Fibroblast of mammary gland (primary cell): ENCODE data around the gene CMKLR1.

Experiments used
- DNase-seq: peaks from one replicate; pipeline ENCODE4 v3.0.0-alpha.2; 2010; ENCODE audit warnings: low read depth
- H3K4me3 ChIP-seq: 2 replicates; pipeline ENCODE4 v1.5.1; 2011; ENCODE audit warnings: low read depth, mild to moderate bottlenecking, low read length, moderate library complexity; ENCODE audit not compliant: control insufficient read depth
- TF ChIP-seq, protein P1 (sequence below): conservative IDR thresholded peaks from 2 replicates; pipeline ENCODE4 v1.5.1; 2011; ENCODE audit warnings: low read depth, low read length, inconsistent platforms; ENCODE audit not compliant: control insufficient read depth, insufficient read depth

CMKLR1 gene

DNA sequence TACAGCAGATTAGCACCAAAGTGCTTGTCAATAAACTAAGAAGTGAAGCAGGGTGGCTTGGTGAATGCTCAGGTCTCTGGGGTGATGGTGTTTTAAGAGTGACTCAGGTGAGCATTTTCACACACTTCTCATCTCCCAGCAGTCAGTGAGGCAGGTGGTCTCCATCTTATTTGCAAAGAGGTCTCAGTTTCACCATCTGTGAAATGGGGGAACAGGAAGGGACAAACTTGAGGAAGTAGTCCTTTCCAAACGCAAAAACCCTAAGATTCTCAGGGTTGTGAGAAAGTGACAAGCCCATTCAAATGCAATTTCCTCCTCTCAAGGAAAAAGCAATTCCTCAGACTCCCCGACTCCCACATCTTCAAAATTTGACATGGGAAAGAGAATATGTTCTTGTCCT lies 54.1 kb downstream of the CMKLR1 start:
- no peak overlapping the region for H3K4me3 ChIP-seq
- TF ChIP-seq, protein P1, sequence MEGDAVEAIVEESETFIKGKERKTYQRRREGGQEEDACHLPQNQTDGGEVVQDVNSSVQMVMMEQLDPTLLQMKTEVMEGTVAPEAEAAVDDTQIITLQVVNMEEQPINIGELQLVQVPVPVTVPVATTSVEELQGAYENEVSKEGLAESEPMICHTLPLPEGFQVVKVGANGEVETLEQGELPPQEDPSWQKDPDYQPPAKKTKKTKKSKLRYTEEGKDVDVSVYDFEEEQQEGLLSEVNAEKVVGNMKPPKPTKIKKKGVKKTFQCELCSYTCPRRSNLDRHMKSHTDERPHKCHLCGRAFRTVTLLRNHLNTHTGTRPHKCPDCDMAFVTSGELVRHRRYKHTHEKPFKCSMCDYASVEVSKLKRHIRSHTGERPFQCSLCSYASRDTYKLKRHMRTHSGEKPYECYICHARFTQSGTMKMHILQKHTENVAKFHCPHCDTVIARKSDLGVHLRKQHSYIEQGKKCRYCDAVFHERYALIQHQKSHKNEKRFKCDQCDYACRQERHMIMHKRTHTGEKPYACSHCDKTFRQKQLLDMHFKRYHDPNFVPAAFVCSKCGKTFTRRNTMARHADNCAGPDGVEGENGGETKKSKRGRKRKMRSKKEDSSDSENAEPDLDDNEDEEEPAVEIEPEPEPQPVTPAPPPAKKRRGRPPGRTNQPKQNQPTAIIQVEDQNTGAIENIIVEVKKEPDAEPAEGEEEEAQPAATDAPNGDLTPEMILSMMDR = no peak
- DNase-seq = no peak

DNA sequence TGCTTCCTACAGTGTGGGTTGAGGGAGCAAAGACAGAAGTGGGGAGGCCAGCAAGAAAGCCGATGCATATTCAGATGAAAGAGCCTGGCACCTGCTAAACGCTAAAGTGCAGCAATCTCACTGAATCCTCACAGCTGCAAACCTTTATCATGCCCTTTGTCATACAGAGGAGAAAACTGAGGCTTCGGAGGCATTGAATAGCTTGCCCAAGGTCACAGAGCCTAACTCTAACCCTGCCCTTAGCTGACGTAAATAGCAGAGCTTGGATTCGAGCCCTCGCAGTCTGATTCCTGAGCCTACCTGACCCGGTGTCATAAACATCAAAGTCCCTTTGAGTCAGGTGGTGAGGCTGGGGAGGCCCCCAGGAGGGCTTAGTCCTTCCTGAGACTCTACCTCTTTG lies 54.9 kb downstream of the CMKLR1 start:
- no peak overlapping the region for H3K4me3 ChIP-seq
- TF ChIP-seq, protein P1 = no peak
- DNase-seq = no peak

DNA sequence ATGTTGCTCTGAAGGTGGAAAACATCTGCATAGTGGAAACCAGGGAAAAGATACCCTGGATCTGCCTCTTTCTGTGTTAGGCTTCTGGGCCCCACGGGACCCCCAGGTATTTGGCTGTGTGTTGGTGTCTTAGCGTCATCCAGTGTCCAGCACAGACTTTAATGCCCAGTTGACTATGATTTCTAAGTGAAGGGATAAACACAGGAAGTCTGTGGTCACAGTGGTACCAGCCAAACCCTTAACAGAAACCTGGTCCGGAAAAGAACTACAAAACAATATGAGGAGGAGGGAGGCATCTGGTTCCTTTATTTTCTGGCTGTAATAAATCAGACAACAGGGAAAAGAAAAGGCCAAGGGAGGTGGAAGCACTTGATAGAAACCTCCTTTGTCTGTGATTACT lies 56.4 kb downstream of the CMKLR1 start:
- no peak overlapping the region for H3K4me3 ChIP-seq
- no peak for DNase-seq
- TF ChIP-seq, protein P1 = no peak

DNA sequence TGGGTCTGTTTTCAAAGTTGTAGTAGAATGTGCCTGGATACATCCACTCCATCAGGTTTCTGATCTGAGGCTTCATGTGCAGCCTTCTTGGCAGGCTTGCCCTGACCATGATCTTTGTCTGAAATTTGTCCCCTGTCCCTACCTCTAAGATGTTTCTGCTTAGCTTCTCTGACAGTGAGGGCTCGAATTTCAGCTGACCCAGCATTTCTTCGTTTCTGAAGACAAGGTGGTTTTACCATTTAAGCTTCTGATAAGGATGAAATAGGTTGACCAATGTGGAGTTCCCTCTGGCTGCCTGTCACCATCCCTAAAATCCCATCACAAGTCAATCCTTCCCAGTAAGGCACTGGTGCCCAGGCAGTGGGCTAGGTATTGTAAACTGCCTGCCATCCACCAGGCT lies 57.0 kb downstream of the CMKLR1 start:
- no peak for DNase-seq
- TF ChIP-seq, protein P1 = no peak
- no peak overlapping the region for H3K4me3 ChIP-seq

DNA sequence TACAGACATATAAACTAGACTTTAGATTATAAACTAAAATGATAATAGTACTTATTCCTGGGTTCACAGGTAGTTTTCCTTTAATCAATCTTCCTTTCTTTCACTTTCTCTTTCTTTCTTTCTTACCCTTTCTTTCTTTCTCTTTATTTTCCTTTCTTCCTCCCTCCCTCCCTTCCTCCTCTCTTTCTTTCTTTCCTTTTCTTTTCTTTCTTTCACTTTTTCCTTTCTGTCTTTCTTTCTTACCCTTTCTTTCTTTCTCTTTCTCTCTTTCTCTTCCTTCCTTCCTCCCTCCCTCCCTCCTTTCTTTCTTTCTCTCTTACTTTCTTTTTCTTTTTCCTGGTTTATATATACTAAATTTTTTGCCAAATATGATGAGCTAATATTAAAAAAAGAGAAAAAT lies 61.5 kb downstream of the CMKLR1 start:
- H3K4me3 ChIP-seq = no peak overlapping the region
- no peak for DNase-seq
- TF ChIP-seq, protein P1 = no peak

DNA sequence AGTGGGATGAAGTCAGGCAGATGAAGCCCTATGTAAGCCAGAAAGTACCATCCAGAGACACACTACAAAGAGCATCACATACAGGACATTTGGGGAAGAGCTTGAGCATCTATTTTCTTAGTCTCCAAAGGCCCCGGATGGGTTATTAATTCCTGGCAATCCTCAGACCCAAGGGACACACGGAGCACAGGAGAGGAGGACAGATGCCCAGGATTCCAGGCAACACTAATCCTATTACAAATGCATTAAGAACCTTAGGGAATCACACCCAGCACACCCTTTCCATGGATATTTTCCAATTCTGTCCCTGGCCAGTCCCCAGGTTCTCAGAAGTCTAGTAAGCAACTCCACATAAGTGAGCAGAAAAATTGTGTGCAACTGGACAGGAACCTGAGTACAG lies 65.9 kb downstream of the CMKLR1 start:
- TF ChIP-seq, protein P1 = no peak
- H3K4me3 ChIP-seq = no peak overlapping the region
- no peak for DNase-seq
